ENCODE measurements around the gene CPT1B. TPM values are rescaled to one million over a fixed set of nuclear protein-coding genes. Genes with fewer than 3 reads are reported as not detected.

Gene CPT1B
- total and polyA plus RNA-seq, 2 donors (not counting 1 experiment from before 2014, with no cell fraction given) = 55.0 to 109 TPM

DNA sequence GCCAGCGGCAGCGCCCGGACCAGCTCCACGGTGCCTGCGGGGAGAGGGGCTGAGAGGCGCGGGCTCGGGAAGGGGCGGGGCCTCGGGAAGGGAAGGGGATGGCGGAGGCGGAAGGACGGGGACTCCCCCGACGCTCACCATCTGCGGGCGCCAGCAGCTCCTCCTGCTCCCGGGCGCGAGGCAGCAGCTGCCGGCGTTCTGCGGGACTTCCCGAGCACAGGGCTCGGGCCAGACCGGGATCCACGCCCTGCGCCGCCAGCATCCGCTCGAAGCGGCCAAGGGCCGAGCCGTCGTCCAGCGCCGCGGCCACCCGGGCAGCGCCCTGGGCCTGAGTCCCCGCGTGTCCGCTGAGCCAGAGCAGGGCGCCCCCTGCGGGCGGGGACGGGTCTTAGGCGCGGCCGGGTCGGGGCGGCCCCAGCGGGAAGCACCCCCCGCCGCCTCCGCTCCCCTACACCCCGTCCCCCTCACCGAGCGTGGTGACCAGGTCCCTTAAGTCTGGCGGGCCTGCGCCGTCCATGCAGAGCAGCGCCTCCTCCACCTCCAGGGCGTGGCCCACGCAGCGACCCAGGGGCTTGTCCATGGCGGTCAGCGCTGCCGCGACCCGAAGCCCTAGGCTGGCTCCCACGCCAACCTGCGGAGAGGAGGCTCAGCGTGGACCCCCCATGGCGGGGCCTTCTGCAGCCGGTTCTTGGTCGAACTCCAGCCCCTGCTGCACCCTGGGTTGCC, 52.0 kb downstream of the CPT1B start:
- H3K4me1 ChIP-seq (ENCODE audit: control insufficient read depth in 2 of 2, insufficient read depth in 2 of 2, low read length in 2 of 2) = peaks cover 16 to 54% of the 10 kb centered on the region in 2 donors
- H3K4me2 ChIP-seq (replicated peaks; ENCODE audit: low read depth, low read length, poor library complexity, severe bottlenecking) = peak overlapping the region; percentile 98
- peak overlapping the region; percentile 89 for H3K9ac ChIP-seq (ENCODE audit: low read length)
- peak overlapping the region; percentile 14 to 76 (median 69) for H3K4me3 ChIP-seq (ENCODE audit: control extremely low read depth in 1 of 5, extremely low read depth in 1 of 5, insufficient read depth in 1 of 5, low read depth in 2 of 5, low read length in 4 of 5)
- no peaks in the 10 kb centered on the region for H3K9me3 Mint-ChIP-seq (ENCODE audit: insufficient read depth)
- H3K27me3 Mint-ChIP-seq = no peaks in the 10 kb centered on the region
- peak overlapping the region; percentile 91 for H3K27ac Mint-ChIP-seq
- H3K36me3 ChIP-seq (replicated peaks in 1 of 2; ENCODE audit: control extremely low read depth in 1 of 2, control insufficient read depth in 1 of 2, extremely low read depth in 1 of 2, insufficient read depth in 2 of 2, low read length in 1 of 2) = peaks cover 0 to 26% of the 10 kb centered on the region in 2 experiments
- CTCF ChIA-PET = interaction anchor here (0.7 to 5.5 kb wide), 43 partner anchors 9 to 335 kb away, joined by 3 to 81 read pairs (median 6); partner anchors contain the start of genes ADM2, ARSA, CHKB and HDAC10
- POLR2A ChIA-PET = interaction anchor here (0.6 to 5.4 kb wide), 21 partner anchors 8 to 336 kb away, joined by 3 to 104 read pairs (median 9); partner anchors contain the start of genes CHKB, HDAC10, KLHDC7B and LMF2
- no peaks in the 10 kb centered on the region for H3K27me3 ChIP-seq (replicated peaks in 1 of 4; ENCODE audit: control extremely low read depth in 1 of 4, control insufficient read depth in 3 of 4, insufficient read depth in 4 of 4, low read length in 3 of 4)
- H3K9me3 ChIP-seq (ENCODE audit: control extremely low read depth in 1 of 3, control insufficient read depth in 2 of 3, insufficient read depth in 1 of 3, low read length in 2 of 3) = peaks cover 0 to 9% (median 0%) of the 10 kb centered on the region in 3 donors
- H3K4me3 Mint-ChIP-seq = peak overlapping the region; percentile 86
- ATAC-seq (ENCODE audit: low read depth) (peak; percentile 26), DNase-seq (peak; percentile 93)
- peaks cover 27% of the 10 kb centered on the region for H4K20me1 ChIP-seq (ENCODE audit: control insufficient read depth, insufficient read depth, low read length, poor library complexity, severe bottlenecking)
- peak overlapping the region; percentile 83 to 90 for H3K27ac ChIP-seq (ENCODE audit: low read length in 2 of 2)
- H3K79me2 ChIP-seq (ENCODE audit: control insufficient read depth, insufficient read depth, low read length) = peaks cover 41% of the 10 kb centered on the region
- TF ChIP-seq, protein P1, sequence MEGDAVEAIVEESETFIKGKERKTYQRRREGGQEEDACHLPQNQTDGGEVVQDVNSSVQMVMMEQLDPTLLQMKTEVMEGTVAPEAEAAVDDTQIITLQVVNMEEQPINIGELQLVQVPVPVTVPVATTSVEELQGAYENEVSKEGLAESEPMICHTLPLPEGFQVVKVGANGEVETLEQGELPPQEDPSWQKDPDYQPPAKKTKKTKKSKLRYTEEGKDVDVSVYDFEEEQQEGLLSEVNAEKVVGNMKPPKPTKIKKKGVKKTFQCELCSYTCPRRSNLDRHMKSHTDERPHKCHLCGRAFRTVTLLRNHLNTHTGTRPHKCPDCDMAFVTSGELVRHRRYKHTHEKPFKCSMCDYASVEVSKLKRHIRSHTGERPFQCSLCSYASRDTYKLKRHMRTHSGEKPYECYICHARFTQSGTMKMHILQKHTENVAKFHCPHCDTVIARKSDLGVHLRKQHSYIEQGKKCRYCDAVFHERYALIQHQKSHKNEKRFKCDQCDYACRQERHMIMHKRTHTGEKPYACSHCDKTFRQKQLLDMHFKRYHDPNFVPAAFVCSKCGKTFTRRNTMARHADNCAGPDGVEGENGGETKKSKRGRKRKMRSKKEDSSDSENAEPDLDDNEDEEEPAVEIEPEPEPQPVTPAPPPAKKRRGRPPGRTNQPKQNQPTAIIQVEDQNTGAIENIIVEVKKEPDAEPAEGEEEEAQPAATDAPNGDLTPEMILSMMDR (IDR thresholded peaks at IDR 0.05) = peak; percentile 83
- TF ChIP-seq EZH2 (IDR thresholded peaks at IDR 0.05; ENCODE audit: borderline replicate concordance, insufficient read depth, low read depth, low read length, poor library complexity, severe bottlenecking) = no peak
- intact Hi-C loops (cut with micrococcal nuclease) = loop anchor here (1.0 to 5.0 kb wide), 3 partner anchors 19 to 54 kb away; partner anchors contain the start of genes KLHDC7B and SYCE3
- H2AFZ ChIP-seq (ENCODE audit: insufficient read depth, low read depth, low read length, poor library complexity, severe bottlenecking) = peak overlapping the region; percentile 78
- under 1% methylated on average over 75 of the region's 77 CpGs for WGBS (ENCODE audit: insufficient coverage)
- peaks cover 34% of the 10 kb centered on the region for H3K4me1 Mint-ChIP-seq

DNA sequence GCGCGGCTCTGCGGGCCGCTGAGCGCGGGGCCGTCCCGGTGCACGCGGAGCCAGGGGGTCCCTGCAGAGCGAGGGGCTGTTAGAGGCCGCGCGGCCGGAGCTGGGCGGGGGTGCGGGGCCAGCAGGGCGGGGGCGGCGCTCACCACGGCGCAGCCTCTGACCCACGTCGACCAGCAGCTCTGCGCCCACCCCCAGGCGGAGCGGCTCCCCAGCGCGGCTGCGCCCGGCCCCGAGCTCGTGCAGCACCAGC, 52.4 kb downstream of the CPT1B start:
- no peak for DNase-seq
- peak overlapping the region; percentile 78 for H2AFZ ChIP-seq (ENCODE audit: insufficient read depth, low read depth, low read length, poor library complexity, severe bottlenecking)
- no peak for TF ChIP-seq EZH2 (IDR thresholded peaks at IDR 0.05; ENCODE audit: borderline replicate concordance, insufficient read depth, low read depth, low read length, poor library complexity, severe bottlenecking)
- TF ChIP-seq, protein P1 (IDR thresholded peaks at IDR 0.05) = no peak

More for the DNA sequence above, 52.4 kb downstream of the CPT1B start:
- Histone ChIP-seq H3K79me2 (ENCODE audit: control insufficient read depth, insufficient read depth, low read length) (peaks cover 43% of the 10 kb centered on the region), H3K36me3 (replicated peaks in 1 of 2; ENCODE audit: control extremely low read depth in 1 of 2, control insufficient read depth in 1 of 2, extremely low read depth in 1 of 2, insufficient read depth in 2 of 2, low read length in 1 of 2) (peaks cover 0 to 30% of the 10 kb centered on the region in 2 experiments), H3K9ac (ENCODE audit: low read length) (peak overlapping the region; percentile 89), H3K4me2 (replicated peaks; ENCODE audit: low read depth, low read length, poor library complexity, severe bottlenecking) (peak overlapping the region; percentile 98), H4K20me1 (ENCODE audit: control insufficient read depth, insufficient read depth, low read length, poor library complexity, severe bottlenecking) (peaks cover 27% of the 10 kb centered on the region), H3K27ac (ENCODE audit: low read length in 2 of 2) (peak overlapping the region; percentile 60 to 83), H3K27me3 (replicated peaks in 1 of 4; ENCODE audit: control extremely low read depth in 1 of 4, control insufficient read depth in 3 of 4, insufficient read depth in 4 of 4, low read length in 3 of 4) (no peaks in the 10 kb centered on the region), H3K4me1 (ENCODE audit: control insufficient read depth in 2 of 2, insufficient read depth in 2 of 2, low read length in 2 of 2) (peaks cover 16 to 54% of the 10 kb centered on the region in 2 donors), H3K9me3 (ENCODE audit: control extremely low read depth in 1 of 3, control insufficient read depth in 2 of 3, insufficient read depth in 1 of 3, low read length in 2 of 3) (peaks cover 0 to 9% (median 0%) of the 10 kb centered on the region in 3 donors), H3K4me3 (ENCODE audit: control extremely low read depth in 1 of 5, extremely low read depth in 1 of 5, insufficient read depth in 1 of 5, low read depth in 2 of 5, low read length in 4 of 5) (peak overlapping the region in 4 of 5 experiments; percentile 68 to 76 (median 72))
- ChIA-PET POLR2A (interaction anchor here (0.6 to 5.4 kb wide), 20 partner anchors 9 to 336 kb away, joined by 3 to 104 read pairs (median 8); partner anchors contain the start of genes CHKB, DENND6B, HDAC10 and KLHDC7B), CTCF (interaction anchor here (0.6 to 5.5 kb wide), 46 partner anchors 9 to 334 kb away, joined by 3 to 81 read pairs (median 5); partner anchors contain the start of genes ADM2, ARSA, CHKB and HDAC10)
- no peak for ATAC-seq (ENCODE audit: low read depth)
- no peaks in the 10 kb centered on the region for H3K9me3 Mint-ChIP-seq (ENCODE audit: insufficient read depth)
- under 1% methylated on average over 33 of the region's 33 CpGs for WGBS (ENCODE audit: insufficient coverage)
- intact Hi-C loops (cut with micrococcal nuclease) = loop anchor here (1.0 to 5.0 kb wide), 7 partner anchors 17 to 280 kb away; partner anchors contain the start of genes CHKB, KLHDC7B, NCAPH2 and SYCE3
- H3K4me1 Mint-ChIP-seq = peaks cover 34% of the 10 kb centered on the region
- H3K4me3 Mint-ChIP-seq = peak overlapping the region; percentile 90
- no peaks in the 10 kb centered on the region for H3K27me3 Mint-ChIP-seq
- peak overlapping the region; percentile 91 for H3K27ac Mint-ChIP-seq
